Liver (tissue), 9 donors: ENCODE measurements around the gene TRAPPC10. TPM values are rescaled to one million over a fixed set of nuclear protein-coding genes. Genes with fewer than 3 reads are reported as not detected.

Source experiments
- DNase-seq: peaks from one replicate; pipeline ENCODE4 v3.0.0-alpha.2; 2017; ENCODE audit warnings: low spot score
- H3K27ac ChIP-seq, 2 donors: one replicate each; pipeline ENCODE4 v1.7.0; 2013; ENCODE audit warnings: inconsistent platforms in 2 of 2, low read length in 2 of 2, control low read depth in 1 of 2, low read depth in 1 of 2, mild to moderate bottlenecking in 1 of 2
- H3K27me3 ChIP-seq, 4 donors: one replicate each; pipeline versions ENCODE4 v1.6.1 to v1.7.0; 2013; ENCODE audit warnings: low read length in 3 of 4, inconsistent platforms in 1 of 4, mild to moderate bottlenecking in 1 of 4, moderate library complexity in 1 of 4; ENCODE audit not compliant: control insufficient read depth in 4 of 4, insufficient read depth in 4 of 4
- H3K36me3 ChIP-seq, 4 donors: one replicate each; pipeline versions ENCODE4 v1.6.1 to v1.7.0; 2013; ENCODE audit warnings: low read length in 3 of 4, mild to moderate bottlenecking in 3 of 4, low read depth in 1 of 4, moderate library complexity in 1 of 4; ENCODE audit not compliant: control insufficient read depth in 4 of 4, insufficient read depth in 3 of 4
- H3K4me1 ChIP-seq, 4 donors: one replicate each; pipeline versions ENCODE4 v1.6.1 to v1.7.0; 2013; ENCODE audit warnings: low read length in 3 of 4, mild to moderate bottlenecking in 3 of 4, moderate library complexity in 1 of 4; ENCODE audit not compliant: control insufficient read depth in 4 of 4, insufficient read depth in 4 of 4
- H3K4me3 ChIP-seq, 3 donors: one replicate each; pipeline versions ENCODE4 v1.6.1 to v1.7.0; 2013; ENCODE audit warnings: low read length in 3 of 3, control low read depth in 1 of 3, low read depth in 1 of 3, mild to moderate bottlenecking in 1 of 3
- H3K9ac ChIP-seq, 2 donors: one replicate each; pipeline ENCODE4 v1.7.0; 2013; ENCODE audit warnings: low read length in 2 of 2, mild to moderate bottlenecking in 2 of 2, moderate library complexity in 2 of 2, control low read depth in 1 of 2, low read depth in 1 of 2
- H3K9me3 ChIP-seq, 4 donors: one replicate each; pipeline versions ENCODE4 v1.6.1 to v1.7.0; 2013; ENCODE audit warnings: low read length in 3 of 4; ENCODE audit not compliant: control insufficient read depth in 4 of 4
- ATF3 ChIP-seq: IDR thresholded peaks from 2 replicates; pipeline ENCODE4 v1.6.1; 2016; ENCODE audit warnings: antibody characterized with exemption
- CTCF ChIP-seq: fragments of 150-350 bp; IDR thresholded peaks from 2 replicates; pipeline ENCODE4 v1.5.1; 2017; ENCODE audit warnings: improper control_type of control experiment, low read depth, low read length; ENCODE audit not compliant: missing input control
- EGR1 ChIP-seq, 2 donors: IDR thresholded peaks; 2 replicates each; pipeline ENCODE4 v1.6.1; 2016 to 2018; ENCODE audit warnings: antibody characterized with exemption in 2 of 2, low read depth in 2 of 2
- FOXA1 ChIP-seq: IDR thresholded peaks from 2 replicates; pipeline ENCODE4 v1.6.1; 2016; ENCODE audit warnings: antibody characterized with exemption
- FOXA2 ChIP-seq: IDR thresholded peaks from 2 replicates; pipeline ENCODE4 v1.6.1; 2016; ENCODE audit warnings: antibody characterized with exemption
- HNF4A ChIP-seq, 2 donors: conservative IDR thresholded peaks; 2 replicates each; pipeline ENCODE4 v1.6.1; 2016; ENCODE audit warnings: antibody characterized with exemption in 2 of 2, mild to moderate bottlenecking in 2 of 2
- JUND ChIP-seq, 2 donors: IDR thresholded peaks; 2 replicates each; pipeline ENCODE4 v1.6.1; 2016; ENCODE audit warnings: antibody characterized with exemption in 2 of 2
- MAX ChIP-seq: IDR thresholded peaks from 2 replicates; pipeline ENCODE4 v1.6.1; 2016; ENCODE audit warnings: antibody characterized with exemption
- NR2F2 ChIP-seq: IDR thresholded peaks from 2 replicates; pipeline ENCODE4 v1.6.1; 2016; ENCODE audit warnings: antibody characterized with exemption
- RAD21 ChIP-seq, 2 donors: IDR thresholded peaks; 2 replicates each; pipeline ENCODE4 v1.6.1; 2016; ENCODE audit warnings: antibody characterized with exemption in 2 of 2, mild to moderate bottlenecking in 2 of 2
- REST ChIP-seq: IDR thresholded peaks from 2 replicates; pipeline ENCODE4 v1.6.1; 2016; ENCODE audit warnings: antibody characterized with exemption, mild to moderate bottlenecking
- RXRA ChIP-seq, 2 donors: IDR thresholded peaks; 2 replicates each; pipeline ENCODE4 v1.6.1; 2017 to 2018; ENCODE audit warnings: antibody characterized with exemption in 2 of 2, mild to moderate bottlenecking in 1 of 2
- SP1 ChIP-seq: IDR thresholded peaks from 2 replicates; pipeline ENCODE4 v1.6.1; 2018; ENCODE audit warnings: antibody characterized with exemption, mild to moderate bottlenecking
- TAF1 ChIP-seq: conservative IDR thresholded peaks from 2 replicates; pipeline ENCODE4 v1.6.1; 2016; ENCODE audit warnings: antibody characterized with exemption, mild to moderate bottlenecking
- YY1 ChIP-seq: IDR thresholded peaks from 2 replicates; pipeline ENCODE4 v1.6.1; 2016; ENCODE audit warnings: antibody characterized with exemption, mild to moderate bottlenecking
- ZBTB33 ChIP-seq: IDR thresholded peaks from 2 replicates; pipeline ENCODE4 v1.6.1; 2016; ENCODE audit warnings: antibody characterized with exemption
- WGBS: extraction: QIAGEN DNeasy Blood & Tissue Kit; methylation state at CpG from one replicate; pipeline ENCODE4 v1.1.7; 2013; 5-methylcytosine and 5-hydroxymethylcytosine counted together
- polyA plus RNA-seq, 2 donors: library from polyadenylated mRNA; stranded (reverse) in 1 of 2; unstranded in 1 of 2; fragments of 200-250 nt in 1 of 2; fragments of >200 nt in 1 of 2; fragmentation: Nextera tagmentation in 1 of 2; extraction: Ambion mirVana in 1 of 2; gene quantifications; one replicate each; pipeline versions ENCODE4 v1.2.1 to v1.2.3, GENCODE V29; 2013 to 2015
- total RNA-seq, 2 donors: library from RNA; depleted of rRNA; stranded (reverse); fragments of >200 nt; gene quantifications; one replicate each; pipeline ENCODE4 v1.2.3, GENCODE V29; 2014
- donor health status: healthy.
- donor health status: healthy.
- donor health status: healthy.
- donor health status: healthy.
- donor health status: healthy.

The TRAPPC10 gene
- total and polyA plus RNA-seq, 4 donors: 4.9 to 24.9 (median 11.9) TPM

- no peak for DNase-seq
- Histone ChIP-seq H3K9me3 (no peaks in the 10 kb centered on the region), H3K36me3 (peaks cover 15 to 43% (median 23%) of the 10 kb centered on the region in 4 donors), H3K27me3 (no peaks in the 10 kb centered on the region), H3K4me3 (no peak overlapping the region), H3K4me1 (peaks cover 0 to 8% (median 2%) of the 10 kb centered on the region in 4 donors), H3K27ac (no peak overlapping the region), H3K9ac (no peak overlapping the region)
- WGBS: 97% methylated on average over 11 of the region's 11 CpGs
- TF ChIP-seq YY1 (no peak), JUND (IDR thresholded peaks at IDR 0.05) (no peak), TAF1 (no peak), REST (no peak), MAX (no peak), SP1 (no peak), HNF4A (conservative IDR thresholded peaks at IDR 0.05) (no peak), FOXA2 (no peak), EGR1 (IDR thresholded peaks at IDR 0.05; ENCODE audit: low read depth in 2 of 2) (no peak), FOXA1 (no peak), RXRA (IDR thresholded peaks at IDR 0.05) (no peak), ZBTB33 (no peak), CTCF (no peak), RAD21 (IDR thresholded peaks at IDR 0.05) (no peak), ATF3 (no peak), NR2F2 (no peak)
Observed at GRCh38 chr21:43971992-43972255, 40.2 kb upstream of the TRAPPC10 start.
